ENCODE data around the gene PCDHGA3.

The PCDHGA3 gene

GRCh38 chr5:141356950-141357349 lies 13.3 kb downstream of the PCDHGA3 start:
- Histone ChIP-seq H3K9me3 (ENCODE audit: insufficient read depth, low read length, severe bottlenecking) (no peaks in the 10 kb centered on the region), H3K4me3 (ENCODE audit: low read depth in 1 of 2, low read length in 2 of 2) (no peak overlapping the region), H3K36me3 (ENCODE audit: insufficient read depth, low read length) (no peaks in the 10 kb centered on the region), H3K27me3 (ENCODE audit: insufficient read depth, low read length, poor library complexity) (no peaks in the 10 kb centered on the region), H3K4me2 (ENCODE audit: insufficient read depth, low read length) (no peak overlapping the region), H2AFZ (ENCODE audit: low read depth, low read length) (no peak overlapping the region), H4K20me1 (ENCODE audit: insufficient read depth, low read length) (no peaks in the 10 kb centered on the region), H3K4me1 (ENCODE audit: insufficient read depth, low read length) (peaks cover 3% of the 10 kb centered on the region; the same call in 1 of the 2 replicates), H3K79me2 (ENCODE audit: insufficient read depth, low read length) (no peaks in the 10 kb centered on the region), H3K27ac (ENCODE audit: low read length) (no peak overlapping the region), H3K9ac (ENCODE audit: low read depth, low read length) (no peak overlapping the region)
- ATAC-seq (ENCODE audit: insufficient read depth, low read depth) (no peak), DNase-seq (no peak)
- TF ChIP-seq CTCF (IDR thresholded peaks at IDR 0.05; ENCODE audit: borderline replicate concordance, extremely low read depth, low read length, poor library complexity, severe bottlenecking) (no peak), EZH2 (IDR thresholded peaks at IDR 0.05; ENCODE audit: borderline replicate concordance, low read depth, low read length, severe bottlenecking) (no peak)

GRCh38 chr5:141359790-141360426 lies 16.3 kb downstream of the PCDHGA3 start, which contains the start of gene PCDHGB2:
Gene PCDHGB2, plus strand, starts transcription at chr5:141359994. Its CDS starts 142 bp downstream, at chr5:141360136.
- no peaks in the 10 kb centered on the region for H3K9me3 ChIP-seq (ENCODE audit: insufficient read depth, low read length, severe bottlenecking)
- peak; percentile 37 for DNase-seq
- H3K79me2 ChIP-seq (ENCODE audit: insufficient read depth, low read length): no peaks in the 10 kb centered on the region
- H3K27ac ChIP-seq (ENCODE audit: low read length): no peak within 1 kb of the TSS
- no peaks in the 10 kb centered on the region for H3K36me3 ChIP-seq (ENCODE audit: insufficient read depth, low read length)
- H3K9ac ChIP-seq (ENCODE audit: low read depth, low read length): no peak within 1 kb of the TSS
- H3K4me1 ChIP-seq (ENCODE audit: insufficient read depth, low read length): peaks cover 3% of the 10 kb centered on the region; the same call in 1 of the 2 replicates
- peak; percentile 63 for TF ChIP-seq CTCF (IDR thresholded peaks at IDR 0.05; ENCODE audit: borderline replicate concordance, extremely low read depth, low read length, poor library complexity, severe bottlenecking)
- no peak for TF ChIP-seq EZH2 (IDR thresholded peaks at IDR 0.05; ENCODE audit: borderline replicate concordance, low read depth, low read length, severe bottlenecking)
- ATAC-seq (ENCODE audit: insufficient read depth, low read depth): peak; percentile 74
- peak within 1 kb of the TSS in 1 of 2 experiments; percentile 30; a peak in 1 of 4 replicates for H3K4me3 ChIP-seq (ENCODE audit: low read depth in 1 of 2, low read length in 2 of 2)
- no peaks in the 10 kb centered on the region for H3K27me3 ChIP-seq (ENCODE audit: insufficient read depth, low read length, poor library complexity)
- H3K4me2 ChIP-seq (ENCODE audit: insufficient read depth, low read length): peak within 1 kb of the TSS; percentile 33; the same call in 1 of the 2 replicates
- no peaks in the 10 kb centered on the region for H4K20me1 ChIP-seq (ENCODE audit: insufficient read depth, low read length)
- H2AFZ ChIP-seq (ENCODE audit: low read depth, low read length): peak within 1 kb of the TSS; percentile 53

- Histone ChIP-seq H3K4me1 (ENCODE audit: insufficient read depth, low read length) (peaks cover 3% of the 10 kb centered on the region; the same call in 1 of the 2 replicates), H2AFZ (ENCODE audit: low read depth, low read length) (no peak overlapping the region), H3K27me3 (ENCODE audit: insufficient read depth, low read length, poor library complexity) (no peaks in the 10 kb centered on the region), H3K4me3 (ENCODE audit: low read depth in 1 of 2, low read length in 2 of 2) (no peak overlapping the region), H4K20me1 (ENCODE audit: insufficient read depth, low read length) (no peaks in the 10 kb centered on the region), H3K36me3 (ENCODE audit: insufficient read depth, low read length) (no peaks in the 10 kb centered on the region), H3K4me2 (ENCODE audit: insufficient read depth, low read length) (no peak overlapping the region), H3K9ac (ENCODE audit: low read depth, low read length) (no peak overlapping the region), H3K27ac (ENCODE audit: low read length) (no peak overlapping the region), H3K9me3 (ENCODE audit: insufficient read depth, low read length, severe bottlenecking) (no peaks in the 10 kb centered on the region), H3K79me2 (ENCODE audit: insufficient read depth, low read length) (no peaks in the 10 kb centered on the region)
- ATAC-seq (ENCODE audit: insufficient read depth, low read depth) (no peak), DNase-seq (no peak)
- no peak for TF ChIP-seq CTCF (IDR thresholded peaks at IDR 0.05; ENCODE audit: borderline replicate concordance, extremely low read depth, low read length, poor library complexity, severe bottlenecking)
- no peak for TF ChIP-seq EZH2 (IDR thresholded peaks at IDR 0.05; ENCODE audit: borderline replicate concordance, low read depth, low read length, severe bottlenecking)
Measured at GRCh38 chr5:141360685-141361084, 17.1 kb downstream of the PCDHGA3 start.
